Activated CD4-positive, alpha-beta T cell treated with anti-CD3 and anti-CD28 coated beads for 48 hours (primary cell): ENCODE results near the gene IFI27L2.
"Not testable (repeated sequence)": the region's sequence is repeated elsewhere in the genome, so short reads cannot be mapped to it uniquely, and the experiment has no call there.

Experiments
- DNase-seq: peaks from one replicate; pipeline ENCODE4 v3.0.0-alpha.2; 2020

The IFI27L2 gene

GRCh38 chr14:94129111-94129757, at the start of gene IFI27L2:
TSS of gene IFI27L2 (minus strand) at chr14:94129604. CDS start at chr14:94129564, 40 bp downstream.
- peak; percentile 78 for DNase-seq

GRCh38 chr14:94177806-94178205, 48.4 kb upstream of the IFI27L2 start:
- DNase-seq: no peak

- DNase-seq: no peak
Measured at GRCh38 chr14:94176808-94177207, 47.4 kb upstream of the IFI27L2 start.

- DNase-seq: no peak
Measured at GRCh38 chr14:94175747-94176146, 46.3 kb upstream of the IFI27L2 start.

GRCh38 chr14:94175011-94175745, 45.8 kb upstream of the IFI27L2 start:
- peak; percentile 26 for DNase-seq

- DNase-seq: no peak
Measured at GRCh38 chr14:94174604-94175010, 45.2 kb upstream of the IFI27L2 start.

- DNase-seq: peak; percentile 89
Measured at GRCh38 chr14:94173885-94174603, 44.6 kb upstream of the IFI27L2 start, which contains the start of gene PPP4R4. TSS of gene PPP4R4 (plus strand) at chr14:94174322. CDS start at chr14:94174466, 144 bp downstream.

GRCh38 chr14:94173471-94173884, 44.1 kb upstream of the IFI27L2 start:
- DNase-seq: peak; percentile 29

GRCh38 chr14:94172545-94172944, 43.1 kb upstream of the IFI27L2 start:
- no peak for DNase-seq

- DNase-seq: no peak
Measured at GRCh38 chr14:94171208-94171607, 41.8 kb upstream of the IFI27L2 start.

GRCh38 chr14:94170136-94170535, 40.7 kb upstream of the IFI27L2 start:
- DNase-seq: no peak

GRCh38 chr14:94165744-94166143, 36.3 kb upstream of the IFI27L2 start:
- DNase-seq: no peak

GRCh38 chr14:94164685-94165431, 35.5 kb upstream of the IFI27L2 start:
- DNase-seq: peak; percentile 70

GRCh38 chr14:94163796-94164195, 34.4 kb upstream of the IFI27L2 start:
- DNase-seq: no peak

GRCh38 chr14:94162466-94162865, 33.1 kb upstream of the IFI27L2 start:
- DNase-seq: no peak

GRCh38 chr14:94161981-94162380, 32.6 kb upstream of the IFI27L2 start:
- no peak for DNase-seq

GRCh38 chr14:94161058-94161457, 31.7 kb upstream of the IFI27L2 start:
- no peak for DNase-seq

GRCh38 chr14:94158239-94158883, 29.0 kb upstream of the IFI27L2 start:
- DNase-seq: peak; percentile 41

GRCh38 chr14:94157197-94157596, 27.8 kb upstream of the IFI27L2 start:
- no peak for DNase-seq

- not testable (repeated sequence) for DNase-seq
Measured at GRCh38 chr14:94156143-94156542, 26.7 kb upstream of the IFI27L2 start.

- no peak for DNase-seq
Measured at GRCh38 chr14:94153750-94154342, 24.4 kb upstream of the IFI27L2 start.

GRCh38 chr14:94152676-94153075, 23.3 kb upstream of the IFI27L2 start:
- DNase-seq: no peak
